A549 (cell line): ENCODE results near the gene CFAP65. TPM values are rescaled to one million over a fixed set of nuclear protein-coding genes. Genes with fewer than 3 reads are reported as not detected.

Source experiments
- ATAC-seq, 2 experiments: fragments of 200-7000 bp in 1 of 2; fragments of >200 bp in 1 of 2; cut with Nextera tagmentation in 1 of 2; cut with Tn5 transposase in 1 of 2; 3 replicates each; pipeline versions ENCODE4 v1.8.0 to v1.9.1; 2018 to 2020; ENCODE audit warnings: mild to moderate bottlenecking in 1 of 2, moderate library complexity in 1 of 2
- CTCF ChIA-PET: fragments of 300-600 bp; sonication (Branson Sonifier 250); formaldehyde crosslinking; extraction: SDS; loops from one replicate; lab custom pipeline; 2021; ENCODE audit warnings: antibody characterized with exemption, inconsistent platforms; lab: Yijun Ruan, JAX
- POLR2A ChIA-PET: fragments of 350-600 bp; formaldehyde crosslinking; extraction: SDS; loops from one replicate; lab custom pipeline; 2021; ENCODE audit warnings: antibody characterized with exemption, inconsistent platforms; lab: Yijun Ruan, JAX
- DNase-seq, 2 experiments: peaks; one replicate each; pipeline versions ENCODE4 v3.0.0 to v3.0.0-alpha.2; 2011 to 2016; ENCODE audit warnings: low read depth in 1 of 2, low spot score in 1 of 2
- FAIRE-seq: peaks from 2 replicates; lab custom pipeline; 2011; peaks lifted over from hg19 to GRCh38; lab: Jason Lieb, UNC
- H3K27ac ChIP-seq, 2 experiments: fragments of >200 bp; sonication (Bioruptor Twin); formaldehyde crosslinking; 3 replicates each; pipeline ENCODE4 v1.5.1; 2016 to 2017
- H3K4me1 ChIP-seq: fragments of >200 bp; sonication (Bioruptor Twin); formaldehyde crosslinking; 3 replicates; pipeline ENCODE4 v1.6.1; 2016
- H3K4me2 ChIP-seq: fragments of >200 bp; sonication (Bioruptor Twin); formaldehyde crosslinking; 3 replicates; pipeline ENCODE4 v1.6.1; 2016
- H3K4me3 ChIP-seq: fragments of >200 bp; sonication (Bioruptor Twin); formaldehyde crosslinking; 3 replicates; pipeline ENCODE4 v1.5.1; 2016
- H3K9me3 ChIP-seq: fragments of >200 bp; sonication (Bioruptor Twin); formaldehyde crosslinking; 3 replicates; pipeline ENCODE4 v1.6.1; 2016
- CHD2 ChIP-seq: fragments of 150-350 bp; IDR thresholded peaks from 2 replicates; pipeline ENCODE4 v1.6.1; 2014; ENCODE audit warnings: low read length; ENCODE audit not compliant: partially characterized antibody
- EHMT2 ChIP-seq: fragments of 200-600 bp; sonication (generic); IDR thresholded peaks from 2 replicates; pipeline ENCODE4 v1.6.1; 2016; ENCODE audit warnings: antibody characterized with exemption, low read depth, mild to moderate bottlenecking, moderate library complexity
- ESRRA ChIP-seq: fragments of 150-350 bp; IDR thresholded peaks from 2 replicates; pipeline ENCODE4 v1.6.1; 2014; ENCODE audit warnings: mild to moderate bottlenecking, low read length, borderline replicate concordance
- HOXA7 ChIP-seq: fragments of 250-450 bp; sonication (Bioruptor Pico); IDR thresholded peaks from 2 replicates; pipeline ENCODE4 v1.5.0; 2020; ENCODE audit warnings: mild to moderate bottlenecking, moderate library complexity
- KDM1A ChIP-seq: fragments of 200-600 bp; sonication (generic); IDR thresholded peaks from 2 replicates; pipeline ENCODE4 v1.6.1; 2016; ENCODE audit warnings: low read depth, mild to moderate bottlenecking
- KDM5A ChIP-seq: fragments of 200-600 bp; sonication (generic); IDR thresholded peaks from 2 replicates; pipeline ENCODE4 v1.6.1; 2016; ENCODE audit warnings: antibody characterized with exemption, mild to moderate bottlenecking
- MAFK ChIP-seq: fragments of 450-650 bp; IDR thresholded peaks from 2 replicates; pipeline ENCODE4 v1.6.1; 2014; ENCODE audit not compliant: partially characterized antibody
- PHF8 ChIP-seq: fragments of 200-600 bp; sonication (generic); IDR thresholded peaks from 2 replicates; pipeline ENCODE4 v1.6.1; 2016; ENCODE audit warnings: low read depth, mild to moderate bottlenecking, antibody characterized with exemption, moderate library complexity, borderline replicate concordance
- RCOR1 ChIP-seq: fragments of 150-350 bp; IDR thresholded peaks from 2 replicates; pipeline ENCODE4 v1.6.1; 2014; ENCODE audit warnings: antibody characterized with exemption, low read length, low read depth
- RFX5 ChIP-seq: fragments of 450-650 bp; IDR thresholded peaks from 2 replicates; pipeline ENCODE4 v1.7.1; 2014; ENCODE audit warnings: antibody characterized with exemption, mild to moderate bottlenecking, moderate library complexity
- ZSCAN20 ChIP-seq: fragments of 250-450 bp; sonication (Bioruptor Pico); IDR thresholded peaks from 2 replicates; pipeline ENCODE4 v1.8.0; 2022; ENCODE audit warnings: mild to moderate bottlenecking, moderate library complexity
- WGBS: methylation state at CpG from one replicate; pipeline ENCODE4 v1.1.6; 2017; ENCODE audit errors: missing lambda C conversion rate; 5-methylcytosine and 5-hydroxymethylcytosine counted together
- polyA plus RNA-seq, 4 experiments: library from polyadenylated mRNA; depleted of rRNA in 3 of 4; stranded (reverse); fragments of >200 nt; fragmentation: RNase III in 1 of 4; extraction: RNeasy Plus Mini Kit Qiagen cat#74134 plus additional on column Dnase treatment in 1 of 4; gene quantifications; 2 replicates in 3 of 4; 3 replicates in 1 of 4; pipeline ENCODE4 v1.2.3, GENCODE V29; 2011 to 2017
- TF ChIP-seq, protein P1 (sequence below): fragments of 250-450 bp; sonication (Bioruptor Pico); IDR thresholded peaks from 2 replicates; pipeline ENCODE4 v1.5.0; 2020; ENCODE audit warnings: low read depth, mild to moderate bottlenecking, moderate library complexity
- TF ChIP-seq, protein P2 (sequence below): fragments of 250-450 bp; sonication (Bioruptor Pico); IDR thresholded peaks from 2 replicates; pipeline ENCODE4 v1.5.0; 2021; ENCODE audit warnings: mild to moderate bottlenecking, moderate library complexity, borderline replicate concordance
- TF ChIP-seq, protein P3 (sequence below): fragments of 200-600 bp; sonication (generic); IDR thresholded peaks from 2 replicates; pipeline ENCODE4 v1.6.1; 2016; ENCODE audit warnings: antibody characterized with exemption, mild to moderate bottlenecking, moderate library complexity
- TF ChIP-seq, protein P4 (sequence below): IDR thresholded peaks from 2 replicates; pipeline ENCODE4 v1.6.1; 2012; ENCODE audit warnings: low read depth, borderline replicate concordance
- TF ChIP-seq, protein P5 (sequence below): fragments of >200 bp; sonication (Bioruptor Twin); formaldehyde crosslinking; IDR thresholded peaks from 3 replicates; pipeline ENCODE4 v1.6.1; 2016

The CFAP65 gene
- polyA plus RNA-seq, 2 of the 4 experiments (the other 2 are of a cell fraction) = 0.12 to 0.14 TPM

DNA sequence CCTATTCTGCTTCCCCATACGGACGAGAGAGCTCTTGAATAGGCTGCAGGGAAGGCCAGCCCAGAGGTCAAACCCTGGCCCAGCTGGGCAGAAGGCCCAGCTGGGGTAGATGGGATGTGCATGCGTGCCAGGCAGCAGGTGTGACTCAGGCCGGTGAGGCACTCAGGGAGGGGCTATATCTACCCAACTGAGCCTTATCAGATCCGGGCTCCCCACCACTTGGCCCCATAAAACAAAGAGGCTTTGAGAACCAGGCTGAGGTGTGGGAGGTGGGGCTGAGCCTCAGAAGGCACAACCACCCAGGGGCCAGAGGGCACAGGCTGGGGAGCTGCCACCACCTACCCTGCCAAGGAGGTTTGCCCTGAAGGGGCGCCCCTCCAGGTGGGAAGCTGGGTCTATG is 8.0 kb upstream of the CFAP65 start:
- H3K4me3 ChIP-seq = no peak overlapping the region
- DNase-seq (no peak), FAIRE-seq (no peak)
- H3K4me2 ChIP-seq = no peak overlapping the region
- no peak overlapping the region for H3K27ac ChIP-seq
- ChIA-PET CTCF (interaction anchor here (1.9 to 14.1 kb wide), 5 partner anchors 9 to 105 kb away, joined by 6 to 173 read pairs (median 97); partner anchors contain the start of gene IHH), POLR2A (no interaction called here)
- H3K4me1 ChIP-seq = no peaks in the 10 kb centered on the region
- no peaks in the 10 kb centered on the region for H3K9me3 ChIP-seq
- 5% methylated on average over 6 of the region's 6 CpGs for WGBS
- TF ChIP-seq KDM5A = no peak
- no peak for TF ChIP-seq CHD2
- TF ChIP-seq, protein P1, sequence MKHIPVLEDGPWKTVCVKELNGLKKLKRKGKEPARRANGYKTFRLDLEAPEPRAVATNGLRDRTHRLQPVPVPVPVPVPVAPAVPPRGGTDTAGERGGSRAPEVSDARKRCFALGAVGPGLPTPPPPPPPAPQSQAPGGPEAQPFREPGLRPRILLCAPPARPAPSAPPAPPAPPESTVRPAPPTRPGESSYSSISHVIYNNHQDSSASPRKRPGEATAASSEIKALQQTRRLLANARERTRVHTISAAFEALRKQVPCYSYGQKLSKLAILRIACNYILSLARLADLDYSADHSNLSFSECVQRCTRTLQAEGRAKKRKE (CRISPR knock-in tag) = no peak
- no peak for TF ChIP-seq KDM1A
- TF ChIP-seq RFX5 = no peak
- TF ChIP-seq PHF8 = no peak
- TF ChIP-seq, protein P2, sequence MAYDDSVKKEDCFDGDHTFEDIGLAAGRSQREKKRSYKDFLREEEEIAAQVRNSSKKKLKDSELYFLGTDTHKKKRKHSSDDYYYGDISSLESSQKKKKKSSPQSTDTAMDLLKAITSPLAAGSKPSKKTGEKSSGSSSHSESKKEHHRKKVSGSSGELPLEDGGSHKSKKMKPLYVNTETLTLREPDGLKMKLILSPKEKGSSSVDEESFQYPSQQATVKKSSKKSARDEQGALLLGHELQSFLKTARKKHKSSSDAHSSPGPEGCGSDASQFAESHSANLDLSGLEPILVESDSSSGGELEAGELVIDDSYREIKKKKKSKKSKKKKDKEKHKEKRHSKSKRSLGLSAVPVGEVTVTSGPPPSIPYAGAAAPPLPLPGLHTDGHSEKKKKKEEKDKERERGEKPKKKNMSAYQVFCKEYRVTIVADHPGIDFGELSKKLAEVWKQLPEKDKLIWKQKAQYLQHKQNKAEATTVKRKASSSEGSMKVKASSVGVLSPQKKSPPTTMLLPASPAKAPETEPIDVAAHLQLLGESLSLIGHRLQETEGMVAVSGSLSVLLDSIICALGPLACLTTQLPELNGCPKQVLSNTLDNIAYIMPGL (CRISPR knock-in tag) = no peak
- TF ChIP-seq ZSCAN20 (CRISPR knock-in tag) = no peak
- no peak for TF ChIP-seq MAFK
- TF ChIP-seq, all 56 proteins: peak for 0
- ATAC-seq = no peak

DNA sequence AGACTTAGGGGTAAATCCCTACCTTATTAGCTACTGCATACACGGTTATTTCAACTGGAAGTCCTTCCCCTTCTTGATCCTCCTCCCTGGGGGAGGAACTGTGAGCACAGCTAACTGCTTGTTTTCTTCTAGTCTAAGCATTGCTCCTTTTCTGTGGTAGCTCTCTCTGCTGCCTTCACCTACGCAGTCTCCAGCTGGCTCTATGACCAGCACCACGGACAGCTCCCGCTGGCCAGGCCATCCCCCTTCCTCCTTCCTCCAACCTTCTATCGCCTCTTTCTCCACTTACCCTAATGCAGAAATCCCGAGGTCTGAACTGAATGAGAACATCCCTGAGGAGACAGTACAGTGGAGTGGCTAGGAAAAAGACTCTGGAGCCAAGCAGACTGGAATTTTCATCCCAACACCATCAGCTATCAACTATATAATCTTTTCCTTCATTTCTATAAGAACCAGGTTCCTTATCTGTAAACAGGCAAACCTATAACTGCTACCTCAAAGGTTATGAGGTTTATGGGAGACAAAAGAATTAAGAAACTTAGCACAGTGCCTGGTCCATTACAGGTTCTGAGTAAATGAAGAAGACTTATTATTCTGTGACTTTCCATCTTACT is 4.7 kb upstream of the CFAP65 start:
- H3K9me3 ChIP-seq = no peaks in the 10 kb centered on the region
- no peak overlapping the region for H3K4me2 ChIP-seq
- POLR2A ChIA-PET = no interaction called here
- CTCF ChIA-PET = interaction anchor here (0.8 to 14.1 kb wide), 8 partner anchors 12 to 253 kb away, joined by 3 to 149 read pairs (median 4); partner anchors contain the start of genes IHH and NHEJ1
- peaks cover 3% of the 10 kb centered on the region; the same call in 1 of the 3 replicates for H3K4me1 ChIP-seq
- no peak overlapping the region for H3K4me3 ChIP-seq
- FAIRE-seq (no peak), ATAC-seq (peak; percentile 60 to 64; a peak in 3 of 6 replicates), DNase-seq (no peak)
- TF ChIP-seq EHMT2 (peak; percentile 86), RCOR1 (no peak), ESRRA (no peak), HOXA7 (CRISPR knock-in tag) (no peak), ZSCAN20 (CRISPR knock-in tag) (no peak)
- TF ChIP-seq, protein P3, sequence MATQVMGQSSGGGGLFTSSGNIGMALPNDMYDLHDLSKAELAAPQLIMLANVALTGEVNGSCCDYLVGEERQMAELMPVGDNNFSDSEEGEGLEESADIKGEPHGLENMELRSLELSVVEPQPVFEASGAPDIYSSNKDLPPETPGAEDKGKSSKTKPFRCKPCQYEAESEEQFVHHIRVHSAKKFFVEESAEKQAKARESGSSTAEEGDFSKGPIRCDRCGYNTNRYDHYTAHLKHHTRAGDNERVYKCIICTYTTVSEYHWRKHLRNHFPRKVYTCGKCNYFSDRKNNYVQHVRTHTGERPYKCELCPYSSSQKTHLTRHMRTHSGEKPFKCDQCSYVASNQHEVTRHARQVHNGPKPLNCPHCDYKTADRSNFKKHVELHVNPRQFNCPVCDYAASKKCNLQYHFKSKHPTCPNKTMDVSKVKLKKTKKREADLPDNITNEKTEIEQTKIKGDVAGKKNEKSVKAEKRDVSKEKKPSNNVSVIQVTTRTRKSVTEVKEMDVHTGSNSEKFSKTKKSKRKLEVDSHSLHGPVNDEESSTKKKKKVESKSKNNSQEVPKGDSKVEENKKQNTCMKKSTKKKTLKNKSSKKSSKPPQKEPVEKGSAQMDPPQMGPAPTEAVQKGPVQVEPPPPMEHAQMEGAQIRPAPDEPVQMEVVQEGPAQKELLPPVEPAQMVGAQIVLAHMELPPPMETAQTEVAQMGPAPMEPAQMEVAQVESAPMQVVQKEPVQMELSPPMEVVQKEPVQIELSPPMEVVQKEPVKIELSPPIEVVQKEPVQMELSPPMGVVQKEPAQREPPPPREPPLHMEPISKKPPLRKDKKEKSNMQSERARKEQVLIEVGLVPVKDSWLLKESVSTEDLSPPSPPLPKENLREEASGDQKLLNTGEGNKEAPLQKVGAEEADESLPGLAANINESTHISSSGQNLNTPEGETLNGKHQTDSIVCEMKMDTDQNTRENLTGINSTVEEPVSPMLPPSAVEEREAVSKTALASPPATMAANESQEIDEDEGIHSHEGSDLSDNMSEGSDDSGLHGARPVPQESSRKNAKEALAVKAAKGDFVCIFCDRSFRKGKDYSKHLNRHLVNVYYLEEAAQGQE = peak; percentile 96
- TF ChIP-seq, protein P4, sequence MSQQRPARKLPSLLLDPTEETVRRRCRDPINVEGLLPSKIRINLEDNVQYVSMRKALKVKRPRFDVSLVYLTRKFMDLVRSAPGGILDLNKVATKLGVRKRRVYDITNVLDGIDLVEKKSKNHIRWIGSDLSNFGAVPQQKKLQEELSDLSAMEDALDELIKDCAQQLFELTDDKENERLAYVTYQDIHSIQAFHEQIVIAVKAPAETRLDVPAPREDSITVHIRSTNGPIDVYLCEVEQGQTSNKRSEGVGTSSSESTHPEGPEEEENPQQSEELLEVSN = no peak
- TF ChIP-seq, protein P5, sequence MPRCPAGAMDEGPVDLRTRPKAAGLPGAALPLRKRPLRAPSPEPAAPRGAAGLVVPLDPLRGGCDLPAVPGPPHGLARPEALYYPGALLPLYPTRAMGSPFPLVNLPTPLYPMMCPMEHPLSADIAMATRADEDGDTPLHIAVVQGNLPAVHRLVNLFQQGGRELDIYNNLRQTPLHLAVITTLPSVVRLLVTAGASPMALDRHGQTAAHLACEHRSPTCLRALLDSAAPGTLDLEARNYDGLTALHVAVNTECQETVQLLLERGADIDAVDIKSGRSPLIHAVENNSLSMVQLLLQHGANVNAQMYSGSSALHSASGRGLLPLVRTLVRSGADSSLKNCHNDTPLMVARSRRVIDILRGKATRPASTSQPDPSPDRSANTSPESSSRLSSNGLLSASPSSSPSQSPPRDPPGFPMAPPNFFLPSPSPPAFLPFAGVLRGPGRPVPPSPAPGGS = no peak
- WGBS = 5% methylated on average over 6 of the region's 6 CpGs
- H3K27ac ChIP-seq = no peak overlapping the region
